HG03432 (cell line): Measurements from ENCODE around the gene MZT1.

ENCODE experiments used
- ATAC-seq: cut with Tn5 transposase; IDR thresholded peaks from one replicate; pipeline ENCODE4 v1.9.1; 2021; ENCODE audit warnings: mild to moderate bottlenecking, moderate library complexity; ENCODE audit not compliant: unreplicated experiment

The MZT1 gene

GRCh38 chr13:72686766-72687165 lies 40.7 kb downstream of the MZT1 start:
- no peak for ATAC-seq

- no peak for ATAC-seq
Observed at GRCh38 chr13:72680353-72680752, 47.1 kb downstream of the MZT1 start.

DNA sequence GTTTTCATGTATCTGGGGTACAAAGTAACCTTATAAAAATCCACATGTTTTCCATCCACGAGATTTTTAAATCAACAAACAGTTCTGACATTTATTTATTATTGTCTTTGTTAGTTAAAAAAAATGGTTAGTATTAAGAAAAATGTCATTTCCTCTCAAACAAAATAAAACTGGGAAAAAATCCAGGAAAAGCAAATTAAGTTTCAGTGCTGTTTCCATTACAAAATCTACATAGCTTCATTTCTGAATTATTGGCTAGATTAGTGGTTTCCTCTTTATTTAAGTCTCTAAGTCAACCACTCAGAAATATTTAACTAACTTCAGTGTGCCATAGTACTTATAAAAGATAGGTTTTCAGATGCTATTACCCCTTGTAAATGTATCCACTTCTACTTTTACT lies 49.1 kb downstream of the MZT1 start:
- ATAC-seq, result no peak

DNA sequence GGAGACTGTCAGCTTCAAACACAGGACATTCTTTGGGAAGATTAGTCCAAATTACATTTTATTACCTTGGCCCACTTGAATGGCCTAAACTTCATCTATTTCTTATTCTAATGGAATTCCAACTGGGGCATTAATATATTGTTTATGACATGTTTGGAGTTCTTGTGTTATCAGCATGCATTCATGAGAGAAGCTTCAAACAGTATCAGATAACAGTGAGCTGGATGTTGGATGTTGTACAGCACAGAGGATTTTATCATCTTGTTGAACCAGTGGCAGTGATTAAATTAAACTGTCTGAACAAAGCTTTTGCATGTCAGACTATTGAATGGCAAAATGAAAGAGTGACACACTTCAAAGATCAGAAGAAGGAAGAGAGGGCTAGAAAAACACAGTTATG lies 50.0 kb downstream of the MZT1 start:
- ATAC-seq, result no peak

DNA sequence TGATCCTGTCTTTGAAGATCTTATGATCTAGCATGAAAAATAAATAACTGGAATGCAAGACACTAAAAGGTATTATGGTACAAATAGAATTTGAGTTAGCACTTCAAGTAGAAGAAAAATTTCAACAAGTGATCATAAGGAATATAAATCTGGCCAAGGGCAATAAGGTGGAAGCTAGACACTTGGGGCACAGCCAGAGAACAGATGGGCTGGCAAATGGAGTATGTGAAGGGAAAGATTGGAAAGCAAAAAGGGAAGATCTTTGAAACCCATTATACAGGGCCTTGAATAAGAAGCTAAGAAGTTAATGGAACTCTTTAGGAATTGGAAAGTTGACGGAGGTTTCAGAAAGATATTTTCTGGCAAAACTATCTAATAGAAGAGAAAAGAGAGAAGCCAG lies 61.0 kb downstream of the MZT1 start:
- ATAC-seq, result no peak

DNA sequence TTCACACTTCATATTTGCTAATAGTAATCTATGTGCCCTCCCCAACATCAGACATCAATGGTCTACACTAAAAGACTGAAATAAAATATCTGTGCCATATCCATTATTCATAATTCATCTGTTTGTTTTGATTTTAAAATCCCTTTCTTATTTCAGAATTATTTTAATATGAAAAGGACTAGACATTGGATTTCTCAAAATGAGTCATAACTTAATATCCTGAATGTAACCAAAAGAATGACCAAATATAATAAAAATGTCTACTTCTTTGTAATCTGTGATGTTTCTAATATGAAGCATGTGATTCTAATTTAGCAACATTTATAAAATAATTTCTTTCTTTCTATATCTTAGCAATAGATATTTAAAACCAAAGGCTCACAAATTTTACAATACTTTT lies 64.9 kb downstream of the MZT1 start:
- ATAC-seq, result no peak
